Fibroblast of skin of back (primary cell): ENCODE results near the gene SMCO3. TPM values are rescaled to one million over a fixed set of nuclear protein-coding genes. Genes with fewer than 3 reads are reported as not detected.
A peak's percentile ranks its signal among the peaks of the same experiment; 100 is the strongest.

Experiments
- DNase-seq: peaks from one replicate; pipeline ENCODE4 v3.0.0-alpha.2; 2013
- polyA plus RNA-seq, 2 experiments: library from polyadenylated mRNA; unstranded; fragments of 120-200 nt; gene quantifications; one replicate each; pipeline ENCODE4 v1.2.1, GENCODE V29; 2013; ENCODE audit not compliant: insufficient read length in 2 of 2

Gene SMCO3
- not detected for polyA plus RNA-seq (2013, experiment 1 of 2; ENCODE audit: insufficient read length)
- polyA plus RNA-seq (2013, experiment 2 of 2; ENCODE audit: insufficient read length): 0.37 TPM

- DNase-seq: no peak
Observed at GRCh38 chr12:14814014-14814413, at the start of gene SMCO3. Gene SMCO3 (minus strand): TSS chr12:14814182. CDS start chr12:14806680, 7,502 bp downstream.

- DNase-seq: no peak
Observed at GRCh38 chr12:14860490-14860889, 46.5 kb upstream of the SMCO3 start.

DNA sequence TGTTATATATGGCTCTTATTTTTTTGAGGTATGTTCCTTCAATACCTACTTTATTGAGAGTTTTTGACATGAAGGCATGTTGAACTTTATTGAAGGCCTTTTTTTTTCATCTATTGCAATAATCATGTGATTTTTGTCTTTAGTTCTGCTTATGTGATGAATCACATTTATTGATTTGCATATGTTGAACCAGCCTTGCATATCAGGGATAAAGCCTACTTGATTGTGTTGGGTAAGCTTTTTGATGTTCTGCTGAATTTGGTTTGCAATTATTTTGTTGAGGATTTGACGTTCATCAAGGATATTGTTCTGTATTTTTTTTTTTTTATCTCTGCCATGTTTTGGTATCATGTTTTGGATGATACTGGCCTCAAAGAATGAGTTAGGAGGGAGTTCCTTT, 44.5 kb upstream of the SMCO3 start:
- DNase-seq: no peak

DNA sequence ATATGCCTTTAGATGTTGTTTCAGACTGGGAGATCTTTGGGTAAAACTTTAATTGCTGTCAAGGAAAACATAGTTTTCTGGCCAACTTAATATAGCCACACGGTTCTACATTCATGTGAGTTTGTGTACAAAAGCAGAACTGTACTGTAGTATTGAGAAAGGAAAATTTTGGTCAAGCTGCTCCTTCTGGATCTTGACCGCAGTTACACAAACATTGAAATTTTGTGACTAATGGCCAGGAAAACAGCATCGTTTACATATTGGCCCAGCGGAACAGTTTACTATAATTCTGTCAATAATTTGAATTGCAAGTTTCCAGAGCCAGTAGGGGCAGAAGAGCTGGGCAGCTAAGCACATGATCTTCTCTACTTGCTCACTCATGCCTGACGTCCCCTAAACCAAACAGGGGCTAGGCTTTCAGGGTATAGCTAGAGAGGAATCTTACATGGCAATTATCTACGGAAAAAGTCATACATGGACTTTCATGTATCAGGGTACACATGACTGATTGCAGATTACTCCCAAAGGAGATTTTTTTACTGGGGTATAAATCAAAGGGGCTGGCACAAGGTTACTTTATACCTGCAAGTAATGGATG, 40.7 kb upstream of the SMCO3 start:
- DNase-seq: no peak

DNA sequence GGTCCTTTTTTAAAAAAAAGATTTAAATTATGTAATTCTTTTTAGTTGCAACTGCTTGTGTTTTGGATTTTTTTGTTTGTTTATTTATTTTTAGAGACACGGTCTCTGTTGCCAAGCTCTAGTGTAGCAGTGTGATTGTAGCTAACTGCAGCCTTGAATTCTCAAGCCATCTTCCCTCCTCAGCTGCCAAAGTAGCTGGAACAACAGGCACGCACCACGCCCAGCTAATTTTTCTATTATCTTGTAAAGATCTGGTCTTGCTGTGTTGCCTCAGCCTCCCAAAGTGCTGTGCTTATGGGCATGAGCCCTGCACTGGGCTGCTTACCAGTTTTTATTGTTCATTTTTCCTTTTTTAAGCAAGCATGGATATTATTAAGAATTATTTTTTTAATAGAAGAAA, 40.0 kb upstream of the SMCO3 start:
- DNase-seq: no peak

- no peak for DNase-seq
Observed at GRCh38 chr12:14852880-14853279, 38.9 kb upstream of the SMCO3 start.

DNA sequence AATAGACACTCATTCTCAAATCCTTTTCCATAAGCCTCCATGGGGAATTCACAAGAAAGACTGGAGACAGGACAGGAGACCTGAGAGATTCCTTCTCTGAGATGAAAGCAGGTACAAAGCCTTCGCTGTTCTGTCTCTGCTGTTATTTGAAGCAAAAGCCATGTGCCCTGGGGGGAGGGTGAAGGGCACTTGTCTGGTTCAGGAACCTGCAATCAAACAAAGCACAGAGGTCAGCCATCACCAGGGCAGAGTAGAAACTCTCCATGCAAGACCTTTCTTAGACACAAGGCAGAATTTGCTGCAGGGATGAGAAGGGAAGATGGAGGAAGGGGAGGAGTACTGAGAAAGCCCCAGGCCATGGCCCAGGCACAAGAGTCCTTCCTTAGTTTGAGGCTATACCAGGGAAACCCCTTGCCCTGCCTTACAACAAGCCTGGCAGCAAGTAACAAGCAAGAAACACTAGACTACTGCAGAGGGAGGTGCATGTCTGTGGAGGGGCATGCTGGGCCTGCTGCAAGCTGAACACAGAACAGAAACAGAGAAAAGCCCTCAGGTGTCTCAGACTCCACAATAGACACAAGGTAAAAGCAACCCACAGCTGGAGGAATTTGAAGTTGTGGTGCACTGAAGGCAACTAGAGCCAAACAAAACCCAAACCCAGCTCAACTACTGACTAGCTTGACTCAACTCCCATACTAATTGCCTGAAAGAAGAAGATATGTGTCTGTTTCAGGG, 37.1 kb upstream of the SMCO3 start:
- DNase-seq: no peak

GRCh38 chr12:14849661-14850060, 35.7 kb upstream of the SMCO3 start:
- no peak for DNase-seq

GRCh38 chr12:14846876-14847580, 33.0 kb upstream of the SMCO3 start:
- DNase-seq: no peak

DNA sequence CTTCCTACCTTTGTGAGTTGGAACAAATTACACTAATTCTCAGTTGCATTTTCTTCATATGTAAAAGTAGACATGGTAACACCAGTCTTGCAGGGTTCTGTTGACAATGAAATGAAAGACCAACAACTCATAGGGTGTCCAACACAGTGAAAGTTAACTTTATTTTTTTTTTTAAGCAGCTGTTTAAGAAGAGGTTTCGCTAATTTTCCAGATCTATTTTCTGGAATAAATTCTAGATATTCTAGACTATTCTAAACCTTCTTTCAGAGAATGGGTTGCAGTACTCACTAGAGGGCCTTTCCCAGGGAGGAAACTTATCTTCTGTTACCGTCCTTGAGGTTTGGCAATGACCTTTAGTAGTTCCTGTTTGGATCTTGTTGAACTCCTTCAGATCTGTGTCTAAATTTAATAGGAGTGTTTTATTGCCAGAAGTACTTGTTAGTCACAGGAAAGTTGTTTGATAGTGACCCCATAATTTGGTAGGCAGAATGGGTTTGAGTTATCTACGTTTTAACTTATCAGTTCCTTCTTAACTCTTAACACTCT, 32.1 kb upstream of the SMCO3 start:
- DNase-seq: no peak

DNA sequence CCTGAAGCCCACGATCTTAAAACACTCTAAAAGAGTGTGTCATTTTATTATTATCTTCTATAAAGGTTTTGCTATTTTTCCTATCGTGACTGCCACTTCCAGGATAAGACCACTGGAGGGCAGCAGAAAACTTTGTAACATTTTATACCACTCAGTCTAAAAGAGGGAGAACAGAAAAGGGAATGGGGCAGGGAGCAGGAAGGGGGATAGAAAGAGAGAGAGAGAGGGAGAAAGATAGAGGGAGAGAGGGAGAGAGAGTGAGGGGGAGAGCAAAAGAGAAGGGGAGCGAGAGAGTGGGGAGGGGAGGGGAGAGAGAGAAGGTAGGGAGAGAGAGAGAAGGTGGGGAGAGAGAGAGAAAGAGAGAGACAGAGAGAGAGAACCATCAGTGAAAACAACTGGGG, 31.4 kb upstream of the SMCO3 start:
- DNase-seq: peak; percentile 71

DNA sequence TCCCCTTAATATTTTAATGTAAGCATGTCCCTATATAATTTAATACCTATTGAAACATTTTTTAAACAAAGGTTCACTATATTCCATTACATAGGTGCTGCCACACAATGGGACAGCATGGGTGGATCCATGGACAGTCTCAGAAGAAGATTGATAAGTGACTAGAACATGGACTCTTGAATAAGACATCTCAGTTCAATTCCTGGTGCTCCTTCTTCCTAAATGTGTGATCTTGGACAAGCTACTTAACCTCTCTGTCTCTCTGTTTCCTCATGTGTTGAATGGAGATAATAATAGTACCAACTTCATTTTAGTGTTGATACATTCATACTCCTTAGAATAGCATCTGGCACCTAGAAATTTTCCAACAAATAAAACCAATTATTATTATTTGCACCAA, 30.4 kb upstream of the SMCO3 start:
- no peak for DNase-seq

DNA sequence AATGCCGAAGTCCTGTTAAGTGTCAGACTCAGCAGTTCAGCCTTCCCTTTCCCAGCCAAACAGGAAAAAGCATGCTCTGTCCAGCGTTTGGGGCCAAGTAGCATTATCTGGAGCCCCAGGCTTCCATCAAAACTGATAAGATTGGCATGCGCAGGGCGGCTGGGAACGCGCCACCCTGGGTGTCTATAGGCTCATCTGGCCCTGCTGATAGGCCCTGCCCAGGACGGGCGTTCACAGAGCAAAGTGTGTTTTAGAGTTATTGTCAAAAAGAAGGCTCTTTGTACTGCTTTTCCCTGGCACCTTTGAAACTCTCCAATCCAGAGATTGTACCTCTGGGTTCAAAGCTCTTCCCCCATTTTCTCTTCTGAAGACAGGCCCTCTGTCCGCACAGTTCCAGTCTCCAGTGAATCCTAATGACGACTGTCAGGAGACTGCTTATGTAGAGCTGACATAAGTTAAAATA, 29.5 kb upstream of the SMCO3 start, which contains the start of gene ART4:
ART4 (minus strand) TSS at position 102 of the 463 bp plus-strand sequence. CDS start 413 bp downstream, outside the sequence.
- DNase-seq: no peak

DNA sequence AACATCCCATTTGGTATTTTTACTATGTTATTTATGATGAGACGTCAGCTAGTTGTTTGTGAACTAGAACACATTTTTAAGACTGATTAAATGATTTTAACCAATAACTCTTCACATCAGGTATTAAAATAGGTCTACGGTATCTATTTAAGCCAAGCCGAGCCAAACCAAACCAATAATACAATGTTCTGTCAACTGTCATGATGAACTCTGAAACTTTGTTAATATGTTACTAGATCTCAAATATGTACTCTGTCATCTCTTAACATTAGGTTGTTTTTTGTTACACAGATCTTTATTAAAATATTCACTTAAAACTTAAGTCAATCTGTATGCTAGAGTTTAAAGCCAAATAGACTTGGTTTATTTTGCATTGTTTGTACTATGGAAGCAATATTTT, 28.3 kb upstream of the SMCO3 start:
- no peak for DNase-seq

- peak; percentile 95 for DNase-seq
Observed at GRCh38 chr12:14841761-14842160, 27.8 kb upstream of the SMCO3 start.

DNA sequence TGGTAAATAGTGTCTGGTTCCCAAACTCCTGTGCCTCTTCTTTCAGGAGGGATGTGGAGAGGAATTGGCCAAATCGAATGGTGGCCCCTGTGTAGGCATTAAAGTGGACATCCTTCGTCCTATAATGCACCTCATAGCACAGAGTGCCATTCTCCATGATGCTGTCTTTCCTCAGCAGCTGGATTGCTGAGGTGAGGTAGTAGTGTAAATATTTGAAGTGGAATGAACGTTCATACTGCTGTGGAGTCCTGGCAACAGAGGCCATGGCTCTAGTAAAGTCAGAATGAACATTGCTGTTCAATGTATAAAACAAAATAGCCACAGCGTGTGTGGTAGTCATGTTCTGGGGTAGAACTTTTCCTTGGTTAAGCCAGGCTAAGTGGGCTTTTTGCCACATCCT, 26.6 kb upstream of the SMCO3 start:
- DNase-seq: no peak

DNA sequence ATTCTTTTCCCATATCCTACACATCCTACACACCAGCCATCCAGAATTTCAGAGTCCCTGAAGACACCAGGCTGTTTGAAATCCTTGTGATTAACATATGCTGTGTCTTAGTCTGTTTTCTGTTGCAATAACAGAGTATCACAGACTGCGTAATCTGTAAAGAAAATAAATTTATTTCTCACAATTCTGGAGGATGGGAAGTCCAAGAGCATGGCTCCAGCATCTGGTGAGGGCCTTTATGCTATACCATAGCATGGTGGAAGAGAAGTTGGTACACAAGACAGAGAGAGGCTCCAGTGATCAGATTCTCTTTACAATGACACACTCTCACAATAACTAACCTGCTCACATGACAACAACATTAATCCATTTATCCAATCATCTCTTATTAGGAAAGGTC, 25.3 kb upstream of the SMCO3 start:
- DNase-seq: no peak

GRCh38 chr12:14836336-14837210, 22.6 kb upstream of the SMCO3 start:
- peak; percentile 92 for DNase-seq

- DNase-seq: no peak
Observed at GRCh38 chr12:14834509-14834908, 20.5 kb upstream of the SMCO3 start.

DNA sequence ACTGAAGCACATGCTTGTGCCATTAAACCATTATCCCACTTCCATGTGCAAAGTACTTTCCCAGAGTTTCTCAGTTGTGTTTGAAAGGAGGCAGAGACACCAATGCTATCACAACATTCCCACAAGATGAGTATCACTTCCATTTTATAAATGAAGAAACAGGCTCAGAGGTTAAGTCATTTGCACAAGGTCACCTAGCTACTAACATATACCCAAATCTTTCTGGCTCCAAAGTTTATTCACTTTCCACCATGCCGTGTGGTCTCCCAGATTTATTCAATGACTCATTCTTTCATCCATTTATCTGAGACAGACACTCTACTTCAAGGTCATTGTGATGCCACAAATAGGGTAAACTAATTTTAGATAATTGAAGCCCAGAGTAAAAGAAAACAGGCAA, 20.0 kb upstream of the SMCO3 start:
- DNase-seq: peak; percentile 51

GRCh38 chr12:14833336-14833735, 19.4 kb upstream of the SMCO3 start:
- no peak for DNase-seq

GRCh38 chr12:14828892-14829291, 14.9 kb upstream of the SMCO3 start:
- no peak for DNase-seq
